Mesenchymal stem cell (in vitro differentiated cells and primary cell): ENCODE data around the gene TLR3.
A peak's percentile ranks its signal among the peaks of the same experiment; 100 is the strongest.

ENCODE experiments used
- DNase-seq: peaks from one replicate; pipeline ENCODE4 v3.0.0-alpha.2; 2013
- H2AFZ ChIP-seq: one replicate; pipeline ENCODE4 v1.6.1; 2013; ENCODE audit warnings: low read depth, mild to moderate bottlenecking, control low read depth, inconsistent platforms, low read length, moderate library complexity
- H2AK5ac ChIP-seq: 2 replicates; pipeline ENCODE4 v1.6.1; 2013; ENCODE audit warnings: low read length, moderate library complexity, mild to moderate bottlenecking, inconsistent platforms; ENCODE audit not compliant: severe bottlenecking
- H2BK120ac ChIP-seq: one replicate; pipeline ENCODE4 v1.6.1; 2013; ENCODE audit warnings: low read depth, mild to moderate bottlenecking, inconsistent platforms, low read length, moderate library complexity
- H2BK12ac ChIP-seq, 2 experiments: one replicate each; pipeline ENCODE4 v1.6.1; 2013; ENCODE audit warnings: inconsistent platforms in 2 of 2, low read length in 2 of 2, mild to moderate bottlenecking in 2 of 2, moderate library complexity in 2 of 2, control low read depth in 1 of 2
- H2BK15ac ChIP-seq: one replicate; pipeline ENCODE4 v1.6.1; 2013; ENCODE audit warnings: mild to moderate bottlenecking, low read depth, inconsistent platforms; ENCODE audit not compliant: poor library complexity, severe bottlenecking
- H2BK5ac ChIP-seq: 2 replicates; pipeline ENCODE4 v1.6.1; 2013; ENCODE audit warnings: low read depth, mild to moderate bottlenecking, low read length, control low read depth, inconsistent platforms; ENCODE audit not compliant: poor library complexity, severe bottlenecking
- H3K14ac ChIP-seq, 2 experiments: one replicate each; pipeline ENCODE4 v1.6.1; 2013; ENCODE audit warnings: inconsistent platforms in 2 of 2, low read length in 2 of 2, control low read depth in 1 of 2, mild to moderate bottlenecking in 1 of 2, moderate library complexity in 1 of 2
- H3K18ac ChIP-seq, 2 experiments: one replicate each; pipeline ENCODE4 v1.6.1; 2013; ENCODE audit warnings: inconsistent platforms in 2 of 2, low read length in 2 of 2, control low read depth in 1 of 2, low read depth in 1 of 2, mild to moderate bottlenecking in 1 of 2
- H3K23ac ChIP-seq, 2 experiments: one replicate each; pipeline ENCODE4 v1.6.1; 2013; ENCODE audit warnings: inconsistent platforms in 2 of 2, low read length in 2 of 2, mild to moderate bottlenecking in 2 of 2, moderate library complexity in 2 of 2, control low read depth in 1 of 2
- H3K27ac ChIP-seq: 2 replicates; pipeline ENCODE4 v1.5.1; 2013; ENCODE audit warnings: mild to moderate bottlenecking, moderate library complexity, low read length, control low read depth, inconsistent platforms; ENCODE audit not compliant: poor library complexity, severe bottlenecking
- H3K27me3 ChIP-seq, 2 experiments: 2 replicates each; pipeline versions ENCODE4 v1.6.1 to v1.7.0; 2013; ENCODE audit warnings: low read length in 2 of 2, mild to moderate bottlenecking in 2 of 2, moderate library complexity in 2 of 2, control low read depth in 1 of 2, inconsistent platforms in 1 of 2; ENCODE audit not compliant: control insufficient read depth in 1 of 2, insufficient read depth in 1 of 2
- H3K36me3 ChIP-seq, 2 experiments: 2 replicates each; pipeline versions ENCODE4 v1.6.1 to v1.7.0; 2013; ENCODE audit warnings: low read length in 2 of 2, control low read depth in 1 of 2, inconsistent platforms in 1 of 2, low read depth in 1 of 2, mild to moderate bottlenecking in 1 of 2; ENCODE audit not compliant: insufficient read depth in 2 of 2, control insufficient read depth in 1 of 2
- H3K4ac ChIP-seq, 2 experiments: one replicate each; pipeline ENCODE4 v1.6.1; 2013; ENCODE audit warnings: inconsistent platforms in 2 of 2, low read length in 2 of 2, mild to moderate bottlenecking in 2 of 2, moderate library complexity in 2 of 2, control low read depth in 1 of 2, low read depth in 1 of 2
- H3K4me1 ChIP-seq: 2 replicates; pipeline ENCODE4 v1.6.1; 2013; ENCODE audit warnings: low read depth, low read length, control low read depth; ENCODE audit not compliant: control insufficient read depth, insufficient read depth
- H3K4me2 ChIP-seq: 2 replicates; pipeline ENCODE4 v1.6.1; 2013; ENCODE audit warnings: low read length, mild to moderate bottlenecking, inconsistent platforms; ENCODE audit not compliant: poor library complexity, severe bottlenecking
- H3K4me3 ChIP-seq, 2 experiments: 2 replicates each; pipeline versions ENCODE4 v1.5.1 to v1.7.0; 2013; ENCODE audit warnings: low read length in 2 of 2, mild to moderate bottlenecking in 2 of 2, control low read depth in 1 of 2, low read depth in 1 of 2; ENCODE audit not compliant: insufficient read depth in 1 of 2
- H3K79me1 ChIP-seq: replicated peaks from 2 replicates; pipeline ENCODE4 v1.6.1; 2013; ENCODE audit warnings: mild to moderate bottlenecking, control low read depth, low read length, inconsistent platforms; ENCODE audit not compliant: poor library complexity, severe bottlenecking
- H3K9ac ChIP-seq: 2 replicates; pipeline ENCODE4 v1.7.0; 2013; ENCODE audit warnings: mild to moderate bottlenecking, low read length, moderate library complexity
- H3K9me3 ChIP-seq: 2 replicates; pipeline ENCODE4 v1.7.0; 2013; ENCODE audit warnings: mild to moderate bottlenecking, low read length; ENCODE audit not compliant: control insufficient read depth
- H4K8ac ChIP-seq: one replicate; pipeline ENCODE4 v1.6.1; 2013; ENCODE audit warnings: inconsistent platforms, mild to moderate bottlenecking, low read length, moderate library complexity
- H4K91ac ChIP-seq: one replicate; pipeline ENCODE4 v1.6.1; 2013; ENCODE audit warnings: mild to moderate bottlenecking, low read length, inconsistent platforms
- WGBS: methylation state at CpG from one replicate; pipeline ENCODE4 v1.1.7; 2013; ENCODE audit warnings: mixed read lengths; 5-methylcytosine and 5-hydroxymethylcytosine counted together

The TLR3 gene

GRCh38 chr4:186074189-186074588, 5.2 kb downstream of the TLR3 start:
- Histone ChIP-seq H3K23ac (peak overlapping the region in 1 of 2 experiments; percentile 72), H2BK15ac (no peak overlapping the region), H3K9ac (no peak overlapping the region), H3K79me1 (peaks cover 8% of the 10 kb centered on the region), H3K4me1 (peaks cover 3% of the 10 kb centered on the region), H4K8ac (no peak overlapping the region), H3K36me3 (no peaks in the 10 kb centered on the region), H3K14ac (no peak overlapping the region), H3K27ac (no peak overlapping the region), H3K18ac (no peak overlapping the region), H3K9me3 (no peaks in the 10 kb centered on the region), H3K4ac (peak overlapping the region in 1 of 2 experiments; percentile 26), H3K27me3 (no peaks in the 10 kb centered on the region), H4K91ac (no peak overlapping the region), H2BK12ac (no peak overlapping the region), H2BK5ac (no peak overlapping the region), H3K4me2 (no peak overlapping the region), H2AK5ac (no peak overlapping the region), H2BK120ac (no peak overlapping the region), H3K4me3 (no peak overlapping the region), H2AFZ (peak overlapping the region; percentile 51)
- WGBS: 74% methylated on average over 6 of the region's 7 CpGs
- peak; percentile 18 for DNase-seq

- H4K91ac ChIP-seq: no peak overlapping the region
- H3K4me1 ChIP-seq: peaks cover 4% of the 10 kb centered on the region
- H3K18ac ChIP-seq: peak overlapping the region in 1 of 2 experiments; percentile 70
- H3K23ac ChIP-seq: no peak overlapping the region
- H2BK120ac ChIP-seq: no peak overlapping the region
- no peak overlapping the region for H2AK5ac ChIP-seq
- no peak overlapping the region for H2BK15ac ChIP-seq
- H3K36me3 ChIP-seq: peaks cover 0 to 13% of the 10 kb centered on the region in 2 experiments
- DNase-seq: no peak
- WGBS: 34% methylated on average over 7 of the region's 11 CpGs
- no peak overlapping the region for H2AFZ ChIP-seq
- no peak overlapping the region for H2BK5ac ChIP-seq
- H3K79me1 ChIP-seq: no peaks in the 10 kb centered on the region
- H3K4me2 ChIP-seq: peak overlapping the region; percentile 59
- no peak overlapping the region for H3K4ac ChIP-seq
- no peak overlapping the region for H3K4me3 ChIP-seq
- H3K9ac ChIP-seq: no peak overlapping the region
- H3K9me3 ChIP-seq: no peaks in the 10 kb centered on the region
- no peaks in the 10 kb centered on the region for H3K27me3 ChIP-seq
- no peak overlapping the region for H2BK12ac ChIP-seq
- no peak overlapping the region for H4K8ac ChIP-seq
- peak overlapping the region in 1 of 2 experiments; percentile 69 for H3K14ac ChIP-seq
- H3K27ac ChIP-seq: no peak overlapping the region
Measured at GRCh38 chr4:186078981-186079638, 10.2 kb downstream of the TLR3 start.

- Histone ChIP-seq H4K91ac (no peak overlapping the region), H2BK15ac (no peak overlapping the region), H3K18ac (no peak overlapping the region), H2AFZ (no peak overlapping the region), H3K27ac (no peak overlapping the region), H3K23ac (no peak overlapping the region), H3K79me1 (no peaks in the 10 kb centered on the region), H3K4me1 (peaks cover 4% of the 10 kb centered on the region), H3K9me3 (no peaks in the 10 kb centered on the region), H3K4ac (no peak overlapping the region), H3K4me3 (no peak overlapping the region), H3K9ac (no peak overlapping the region), H2BK5ac (no peak overlapping the region), H3K14ac (no peak overlapping the region), H3K27me3 (no peaks in the 10 kb centered on the region), H3K4me2 (no peak overlapping the region), H4K8ac (no peak overlapping the region), H3K36me3 (peaks cover 0 to 13% of the 10 kb centered on the region in 2 experiments), H2BK12ac (no peak overlapping the region), H2BK120ac (no peak overlapping the region), H2AK5ac (no peak overlapping the region)
- DNase-seq: no peak
- 88% methylated on average over 9 of the region's 9 CpGs for WGBS
Measured at GRCh38 chr4:186079694-186080093, 10.7 kb downstream of the TLR3 start.

- Histone ChIP-seq H2AFZ (no peak overlapping the region), H3K4ac (no peak overlapping the region), H2AK5ac (no peak overlapping the region), H3K79me1 (no peaks in the 10 kb centered on the region), H3K27ac (no peak overlapping the region), H3K18ac (no peak overlapping the region), H3K4me3 (no peak overlapping the region), H2BK12ac (no peak overlapping the region), H3K23ac (no peak overlapping the region), H2BK120ac (no peak overlapping the region), H3K4me1 (peaks cover 4% of the 10 kb centered on the region), H3K27me3 (no peaks in the 10 kb centered on the region), H2BK15ac (no peak overlapping the region), H2BK5ac (no peak overlapping the region), H4K91ac (no peak overlapping the region), H3K9me3 (no peaks in the 10 kb centered on the region), H3K9ac (no peak overlapping the region), H3K36me3 (peaks cover 0 to 13% of the 10 kb centered on the region in 2 experiments), H3K14ac (no peak overlapping the region), H3K4me2 (no peak overlapping the region), H4K8ac (no peak overlapping the region)
- DNase-seq: no peak
- 55% methylated on average over 12 of the region's 15 CpGs for WGBS
Measured at GRCh38 chr4:186081202-186081807, 12.3 kb downstream of the TLR3 start.
